GM12873 (cell line): Measurements from ENCODE around the gene NTM.

ENCODE experiments used
- TF ChIP-seq, protein P1 (sequence below): IDR thresholded peaks from 2 replicates; pipeline ENCODE4 v1.5.1; 2012; ENCODE audit warnings: low read depth, mild to moderate bottlenecking, moderate library complexity, low read length, control low read depth; ENCODE audit not compliant: insufficient read depth; ENCODE audit errors: missing control alignments

Gene NTM

DNA sequence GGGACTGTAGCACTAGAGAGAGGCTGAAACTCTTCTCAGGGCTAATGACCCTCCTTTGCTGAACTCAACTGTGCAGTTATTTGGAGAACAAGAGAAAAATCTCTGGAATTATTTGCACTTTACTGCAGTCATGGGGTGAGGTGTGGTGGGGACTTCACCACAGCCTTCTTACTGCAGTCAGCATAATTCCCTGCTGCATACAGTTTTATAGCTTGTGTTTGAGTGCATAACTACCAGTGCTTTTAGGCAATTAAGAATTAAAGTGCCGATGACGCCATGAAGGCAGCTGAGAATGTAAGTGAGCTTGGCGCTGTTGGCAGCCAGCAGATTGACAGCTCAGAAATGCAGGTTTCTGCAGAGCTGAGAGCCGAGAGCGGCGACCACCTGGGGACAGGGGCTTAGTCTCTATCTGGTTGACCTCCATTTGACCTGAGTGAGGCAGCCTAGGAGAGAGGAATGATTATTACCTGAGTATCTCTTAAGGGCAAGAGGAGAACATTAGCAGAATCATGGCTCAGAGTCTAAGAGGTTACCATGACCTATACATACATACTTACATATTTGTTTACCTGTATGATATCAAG, 830.0 kb downstream of the NTM start:
- TF ChIP-seq, protein P1, sequence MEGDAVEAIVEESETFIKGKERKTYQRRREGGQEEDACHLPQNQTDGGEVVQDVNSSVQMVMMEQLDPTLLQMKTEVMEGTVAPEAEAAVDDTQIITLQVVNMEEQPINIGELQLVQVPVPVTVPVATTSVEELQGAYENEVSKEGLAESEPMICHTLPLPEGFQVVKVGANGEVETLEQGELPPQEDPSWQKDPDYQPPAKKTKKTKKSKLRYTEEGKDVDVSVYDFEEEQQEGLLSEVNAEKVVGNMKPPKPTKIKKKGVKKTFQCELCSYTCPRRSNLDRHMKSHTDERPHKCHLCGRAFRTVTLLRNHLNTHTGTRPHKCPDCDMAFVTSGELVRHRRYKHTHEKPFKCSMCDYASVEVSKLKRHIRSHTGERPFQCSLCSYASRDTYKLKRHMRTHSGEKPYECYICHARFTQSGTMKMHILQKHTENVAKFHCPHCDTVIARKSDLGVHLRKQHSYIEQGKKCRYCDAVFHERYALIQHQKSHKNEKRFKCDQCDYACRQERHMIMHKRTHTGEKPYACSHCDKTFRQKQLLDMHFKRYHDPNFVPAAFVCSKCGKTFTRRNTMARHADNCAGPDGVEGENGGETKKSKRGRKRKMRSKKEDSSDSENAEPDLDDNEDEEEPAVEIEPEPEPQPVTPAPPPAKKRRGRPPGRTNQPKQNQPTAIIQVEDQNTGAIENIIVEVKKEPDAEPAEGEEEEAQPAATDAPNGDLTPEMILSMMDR, result no peak

GRCh38 chr11:132202621-132203020, 832.2 kb downstream of the NTM start:
- TF ChIP-seq, protein P1, result no peak

GRCh38 chr11:132205006-132205405, 834.6 kb downstream of the NTM start:
- TF ChIP-seq, protein P1, result no peak

DNA sequence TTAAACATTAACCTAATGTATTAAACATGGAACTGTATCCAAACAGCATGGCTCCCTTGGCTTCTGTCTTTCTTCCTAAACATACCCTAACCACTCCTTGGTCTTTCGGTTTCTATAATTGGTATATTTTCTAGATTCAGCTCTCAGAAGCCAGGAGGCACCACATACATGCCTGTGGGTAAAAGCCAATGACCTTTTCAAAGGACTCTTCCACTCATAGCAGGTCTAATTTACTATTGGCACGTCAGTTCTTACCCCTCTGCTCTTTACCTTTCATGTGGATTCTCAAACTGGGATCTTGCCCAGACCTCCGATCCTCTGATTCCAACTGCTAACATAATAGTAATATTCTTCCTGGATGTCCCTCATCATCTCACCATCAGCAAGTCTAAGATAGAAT, 835.1 kb downstream of the NTM start:
- TF ChIP-seq, protein P1, result no peak

- TF ChIP-seq, protein P1, result no peak
Measured at GRCh38 chr11:132206993-132207392, 836.6 kb downstream of the NTM start.

DNA sequence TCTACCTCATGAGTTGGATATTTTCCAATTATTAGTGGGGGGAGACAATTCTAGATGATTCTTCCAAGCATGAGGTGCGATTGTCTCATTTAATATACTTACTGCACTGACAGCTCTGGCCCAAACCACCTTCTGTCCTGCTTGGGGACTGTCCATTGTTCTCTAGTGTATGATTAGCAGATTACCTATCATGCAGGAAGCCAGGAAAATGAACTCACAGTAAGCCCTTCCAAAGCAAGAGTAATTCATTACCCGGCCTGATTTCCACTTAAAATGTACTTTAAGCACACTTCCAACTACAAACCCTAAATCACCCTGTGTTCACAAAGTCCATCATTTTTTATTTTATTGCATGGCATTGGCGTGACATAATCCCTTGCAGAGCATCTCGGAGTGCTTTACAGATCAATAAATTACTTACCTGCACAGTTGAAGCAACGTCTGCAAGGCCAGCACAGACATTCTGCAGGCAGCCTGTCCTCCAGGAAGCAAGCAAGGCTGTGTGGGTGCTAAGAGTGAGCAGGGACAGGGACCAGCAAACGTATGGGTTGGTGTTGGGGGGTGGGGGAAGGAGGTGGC, 838.2 kb downstream of the NTM start:
- TF ChIP-seq, protein P1, result no peak

GRCh38 chr11:132211479-132211878, 841.1 kb downstream of the NTM start:
- TF ChIP-seq, protein P1, result no peak
